TTC549 (cell line): ENCODE measurements around the gene OR2F2.

Experiments used
- FAIRE-seq: peaks from 2 replicates; lab custom pipeline; 2012; peaks lifted over from hg19 to GRCh38; lab: Jason Lieb, UNC

Gene OR2F2

DNA sequence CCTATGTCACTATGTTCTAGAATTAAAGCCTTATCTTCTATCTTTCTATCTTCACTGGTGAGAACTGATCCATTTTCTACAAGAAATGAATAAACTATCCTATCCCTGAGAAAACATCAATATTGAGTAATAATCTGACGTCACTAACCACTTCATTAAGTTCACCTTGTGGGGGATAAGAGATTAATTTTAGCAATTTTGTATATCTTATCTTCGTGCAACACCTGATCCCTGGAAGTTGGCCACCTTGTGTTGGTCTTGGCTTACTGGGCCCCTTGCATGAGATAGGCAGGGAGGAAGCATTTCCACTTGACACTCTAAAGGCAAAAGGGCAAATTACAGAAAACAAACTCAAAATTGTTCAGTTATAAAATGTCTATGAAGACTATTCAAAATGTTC, 45.0 kb downstream of the OR2F2 start:
- no peak for FAIRE-seq

DNA sequence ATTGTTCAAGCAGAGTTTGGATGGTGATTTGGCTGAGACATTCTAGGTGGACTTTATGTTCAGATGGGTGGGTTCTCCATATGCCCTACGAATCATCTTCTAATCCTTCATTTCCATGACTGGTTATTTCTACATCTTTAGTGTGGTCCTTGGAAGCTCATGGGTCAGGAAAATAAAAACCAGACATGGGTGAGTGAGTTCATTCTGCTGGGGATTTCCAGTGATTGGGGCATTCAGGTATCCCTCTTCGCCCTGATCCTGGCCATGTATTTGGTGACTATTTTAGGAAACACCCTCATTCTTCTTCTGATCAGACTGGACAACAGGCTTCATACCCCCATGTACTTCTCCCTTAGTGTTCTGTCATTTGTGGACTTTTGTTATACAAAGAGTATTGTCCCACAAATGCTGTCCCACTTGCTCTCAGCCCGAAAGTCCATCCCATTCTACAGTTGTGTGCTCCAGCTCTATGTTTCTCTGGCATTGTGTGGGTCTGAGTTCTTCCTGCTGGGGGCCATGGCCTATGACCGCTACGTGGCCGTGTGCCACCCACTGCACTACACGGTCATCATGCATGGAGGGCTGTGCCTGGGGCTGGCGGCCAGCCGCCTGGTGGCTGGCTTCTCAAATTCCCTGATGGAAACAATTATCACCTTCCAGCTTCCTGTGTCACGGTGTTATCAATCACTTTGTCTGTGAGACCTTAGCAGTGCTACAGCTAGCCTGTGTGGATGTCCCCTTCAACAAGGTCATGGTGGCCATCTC, 45.9 kb downstream of the OR2F2 start:
- FAIRE-seq: no peak

DNA sequence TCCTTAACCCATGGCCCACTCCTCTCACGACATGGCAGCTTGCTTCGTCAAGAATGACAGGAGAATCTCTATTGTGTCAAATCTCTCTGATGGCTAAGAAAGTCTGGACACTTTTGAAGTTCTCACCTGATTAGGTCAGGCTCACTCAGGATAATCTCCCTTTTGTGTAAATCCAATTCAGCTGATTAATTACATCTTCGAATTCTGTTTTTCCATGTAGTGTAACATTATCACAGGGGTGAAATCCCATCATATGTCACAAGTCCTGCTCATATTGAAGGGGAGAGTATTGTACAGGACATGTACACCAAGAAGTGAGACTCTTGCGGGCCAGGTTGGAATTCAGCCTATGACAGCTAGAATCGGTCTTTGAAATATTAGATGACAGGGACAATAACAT, 48.9 kb downstream of the OR2F2 start:
- FAIRE-seq: no peak
